GM12878 (cell line): ENCODE data around the gene KIF5A. TPM values are rescaled to one million over a fixed set of nuclear protein-coding genes. Genes with fewer than 3 reads are reported as not detected.
"Not testable (repeated sequence)": the region's sequence is repeated elsewhere in the genome, so short reads cannot be mapped to it uniquely, and the experiment has no call there.

Experiments used
- ATAC-seq: fragments of 200-7000 bp; cut with Tn5 transposase; 3 replicates; pipeline ENCODE4 v1.9.1; 2020; ENCODE audit warnings: mild to moderate bottlenecking, moderate library complexity
- BruUV-seq: library from RNA; stranded (reverse); fragments of 400-500 nt; replicated peaks from 2 replicates; lab custom pipeline; 2021; lab: Mats Ljungman, UMichigan
- CTCF ChIA-PET: fragments of 300-600 bp; sonication (Branson Sonifier 250); formaldehyde crosslinking; extraction: SDS; loops from one replicate; lab custom pipeline; 2021; ENCODE audit warnings: inconsistent platforms; lab: Yijun Ruan, JAX
- POLR2A ChIA-PET: fragments of 350-600 bp; formaldehyde crosslinking; extraction: SDS; loops from one replicate; lab custom pipeline; 2021; ENCODE audit warnings: inconsistent platforms; lab: Charles Lee
- RAD21 ChIA-PET: fragments of 300-600 bp; sonication (Branson Sonifier 250); formaldehyde crosslinking; loops from one replicate; lab custom pipeline; 2023; ENCODE audit warnings: antibody characterized with exemption; ENCODE audit not compliant: unreplicated experiment; lab: Charles Lee
- SMC1A ChIA-PET: fragments of 300-600 bp; sonication (Branson Sonifier 250); formaldehyde crosslinking; loops from one replicate; lab custom pipeline; 2023; ENCODE audit not compliant: unreplicated experiment, uncharacterized antibody; lab: Charles Lee
- DNase-seq: peaks from one replicate; pipeline ENCODE4 v3.0.0-alpha.2; 2011; ENCODE audit warnings: low read depth, low spot score
- FAIRE-seq: peaks from 3 replicates; lab custom pipeline; 2011; peaks lifted over from hg19 to GRCh38; lab: Jason Lieb, UNC
- H2AFZ ChIP-seq: 2 replicates; pipeline ENCODE4 v1.6.0; 2011; ENCODE audit warnings: low read depth, low read length, control low read depth; ENCODE audit not compliant: control insufficient read depth
- H3K27ac ChIP-seq: 2 replicates; pipeline ENCODE4 v1.5.1; 2011; ENCODE audit warnings: control low read depth; ENCODE audit not compliant: control insufficient read depth, insufficient read depth
- H3K27me3 ChIP-seq, 2 experiments: replicated peaks in 1 of 2; 2 replicates each; pipeline versions ENCODE4 v1.6.0 to v1.6.1; 2011; ENCODE audit warnings: low read length in 1 of 2; ENCODE audit not compliant: control insufficient read depth in 2 of 2, insufficient read depth in 2 of 2
- H3K36me3 ChIP-seq, 2 experiments: 2 replicates each; pipeline ENCODE4 v1.5.1; 2011; ENCODE audit warnings: low read length in 1 of 2; ENCODE audit not compliant: control insufficient read depth in 2 of 2, insufficient read depth in 2 of 2
- H3K4me1 ChIP-seq: 2 replicates; pipeline ENCODE4 v1.6.1; 2011; ENCODE audit warnings: mild to moderate bottlenecking, low read length, moderate library complexity, mixed read lengths; ENCODE audit not compliant: control insufficient read depth, insufficient read depth
- H3K4me2 ChIP-seq: 2 replicates; pipeline ENCODE4 v1.6.0; 2011; ENCODE audit warnings: control low read depth; ENCODE audit not compliant: control insufficient read depth, insufficient read depth
- H3K4me3 ChIP-seq: fragments of 200-600 bp; sonication (generic); 2 replicates; pipeline ENCODE4 v1.5.1; 2016
- H3K79me2 ChIP-seq: 2 replicates; pipeline ENCODE4 v1.6.0; 2011; ENCODE audit warnings: low read length; ENCODE audit not compliant: control insufficient read depth, insufficient read depth
- H3K9ac ChIP-seq: 2 replicates; pipeline ENCODE4 v1.8.0; 2011; ENCODE audit warnings: low read length, control low read depth, mixed read lengths; ENCODE audit not compliant: control insufficient read depth, insufficient read depth
- H3K9me3 ChIP-seq: replicated peaks from 3 replicates; pipeline ENCODE4 v1.5.1; 2011; ENCODE audit warnings: mild to moderate bottlenecking, low read length; ENCODE audit not compliant: control insufficient read depth, insufficient read depth
- H4K20me1 ChIP-seq: 2 replicates; pipeline ENCODE4 v1.6.0; 2011; ENCODE audit not compliant: control insufficient read depth, insufficient read depth
- E4F1 ChIP-seq: fragments of 450-650 bp; IDR thresholded peaks from 2 replicates; pipeline ENCODE4 v1.6.1; 2018; ENCODE audit warnings: borderline replicate concordance, mild to moderate bottlenecking; ENCODE audit not compliant: partially characterized antibody
- ESRRA ChIP-seq: IDR thresholded peaks from 2 replicates; pipeline ENCODE4 v1.6.1; 2012; ENCODE audit warnings: mild to moderate bottlenecking, low read length, improper control_type of control experiment
- ZSCAN29 ChIP-seq: fragments of 450-650 bp; IDR thresholded peaks from 2 replicates; pipeline ENCODE4 v1.6.1; 2017; ENCODE audit warnings: mild to moderate bottlenecking, moderate library complexity
- WGBS: methylation state at CpG from one replicate; pipeline ENCODE4 v1.1.6; 2016; ENCODE audit warnings: low lambda C conversion rate; ENCODE audit not compliant: insufficient replicate concordance, insufficient coverage; ENCODE audit errors: missing lambda C conversion rate; 5-methylcytosine and 5-hydroxymethylcytosine counted together
- in situ Hi-C: fragments of 300-500 bp; cut with MboI; formaldehyde crosslinking; loops from 9 replicates; pipeline ENCODE4 v1.14.3; 2018; ENCODE audit warnings: mixed read lengths
- intact Hi-C: fragments of 100-400 bp; cut with micrococcal nuclease; formaldehyde crosslinking; loops from one replicate; pipeline ENCODE4 v1.14.2; 2022; ENCODE audit not compliant: unreplicated experiment
- polyA plus RNA-seq, 11 experiments: library from polyadenylated mRNA; depleted of rRNA in 4 of 11; unstranded in 6 of 11; stranded (reverse) in 5 of 11; fragments of >200 nt; fragmentation: Nextera tagmentation in 4 of 11; fragmentation: Illumina TruSeq in 1 of 11; extraction: Ambion mirVana in 4 of 11; extraction: Trizol in 1 of 11; gene quantifications; 1 replicate in 1 of 11; 2 replicates in 10 of 11; pipeline versions ENCODE4 v1.2.1 to v1.2.3, GENCODE V29; 2011 to 2016; ENCODE audit warnings: inconsistent platforms in 2 of 11, missing spikeins in 2 of 11, low read depth in 1 of 11
- total RNA-seq, 4 experiments: library from RNA; depleted of rRNA in 3 of 4; stranded (reverse); fragments of >200 nt in 3 of 4; fragmentation: Illumina TruSeq in 1 of 4; extraction: Trizol in 1 of 4; gene quantifications; 2 replicates each; pipeline versions ENCODE4 v1.2.1 to v1.2.3, GENCODE V29; 2013 to 2021

Gene KIF5A
- total and polyA plus RNA-seq, 10 of the 15 experiments (the other 5 are each of a cell fraction or from before 2014, with no cell fraction given), result 0.35 to 2.9 (median 0.97) TPM

DNA sequence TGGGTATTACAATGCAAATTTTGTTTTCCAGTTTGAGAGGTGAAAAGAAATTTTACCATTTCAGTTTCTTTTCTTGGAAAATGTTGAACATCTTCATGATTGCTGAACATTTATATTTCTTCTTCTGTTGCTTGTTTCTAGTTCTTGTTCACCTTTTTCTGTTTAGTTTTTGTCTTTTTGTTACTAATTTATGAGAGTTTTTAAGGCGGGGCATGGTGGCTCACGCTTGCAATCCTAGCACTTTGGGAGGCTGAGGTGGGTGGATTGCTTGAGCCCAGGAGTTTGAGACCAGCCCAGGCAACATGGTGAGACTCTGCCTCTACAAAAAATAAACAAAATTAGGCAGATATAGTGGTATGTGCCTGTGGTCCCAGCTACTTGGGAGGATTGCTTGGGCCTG lies 10.7 kb downstream of the KIF5A start:
- BruUV-seq, result no TSS peak
- Histone ChIP-seq H3K4me2 (no peak overlapping the region), H3K4me3 (no peak overlapping the region), H3K4me1 (no peaks in the 10 kb centered on the region), H3K27ac (no peak overlapping the region), H3K79me2 (no peaks in the 10 kb centered on the region), H3K36me3 (no peaks in the 10 kb centered on the region), H2AFZ (no peak overlapping the region), H4K20me1 (no peaks in the 10 kb centered on the region), H3K27me3 (no peaks in the 10 kb centered on the region), H3K9ac (no peak overlapping the region), H3K9me3 (no peaks in the 10 kb centered on the region)
- POLR2A ChIA-PET, result no interaction called here
- SMC1A ChIA-PET, result interaction anchor here (1.0 kb wide), 1 partner anchor 8 kb away, joined by 3 read pairs; no protein-coding TSS in a partner anchor
- ATAC-seq (no peak), FAIRE-seq (no peak), DNase-seq (no peak)
- WGBS, result 34% methylated on average over 2 of the region's 2 CpGs
- intact Hi-C loops (no loop called here), in situ Hi-C loops (no loop called here)
- RAD21 ChIA-PET, result no interaction called here
- CTCF ChIA-PET, result interaction anchor here (4.3 kb wide), 1 partner anchor 22 kb away, joined by 19 read pairs; no protein-coding TSS in a partner anchor
- TF ChIP-seq ESRRA (no peak), E4F1 (no peak), ZSCAN29 (no peak)

DNA sequence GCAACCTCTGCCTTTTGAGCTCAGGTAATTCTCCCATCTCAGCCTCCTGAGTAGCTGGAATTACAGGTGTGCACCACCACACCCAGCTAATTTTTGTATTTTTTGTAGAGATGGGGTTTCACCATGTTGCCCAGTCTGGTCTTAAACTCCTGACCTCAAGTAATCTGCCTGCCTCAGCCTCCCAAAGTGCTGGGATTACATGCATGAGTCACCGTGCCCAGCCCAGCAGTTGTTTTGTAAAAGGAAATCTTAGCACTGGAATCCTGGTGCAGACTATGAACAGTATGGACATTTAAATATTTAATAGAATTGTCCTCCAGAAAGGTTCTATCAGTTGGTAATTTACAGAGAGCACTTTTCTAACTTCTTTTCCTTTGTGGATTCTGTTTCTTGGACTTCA lies 11.3 kb downstream of the KIF5A start:
- H3K27me3 ChIP-seq, in situ Hi-C loops, H3K36me3 ChIP-seq, H3K4me3 ChIP-seq, H4K20me1 ChIP-seq, FAIRE-seq, H3K79me2 ChIP-seq, intact Hi-C loops, H3K27ac ChIP-seq, H3K9ac ChIP-seq, BruUV-seq, POLR2A ChIA-PET, ATAC-seq, DNase-seq, H3K4me1 ChIP-seq, H3K9me3 ChIP-seq, H3K4me2 ChIP-seq, RAD21 ChIA-PET, H2AFZ ChIP-seq: not testable (repeated sequence)
- ChIA-PET CTCF (interaction anchor here (4.3 kb wide), 1 partner anchor 22 kb away, joined by 19 read pairs; no protein-coding TSS in a partner anchor), SMC1A (interaction anchor here (1.0 kb wide), 1 partner anchor 9 kb away, joined by 3 read pairs; no protein-coding TSS in a partner anchor)
- 92% methylated on average over 1 of the region's 1 CpG for WGBS
